ENCODE data around the gene SLC9A9.

Gene SLC9A9

GRCh38 chr3:143771939-143772338, 76.3 kb downstream of the SLC9A9 start:
- Histone ChIP-seq H2AFZ (ENCODE audit: low read depth, low read length) (no peak overlapping the region), H3K9ac (ENCODE audit: low read depth, low read length) (no peak overlapping the region), H3K79me2 (ENCODE audit: insufficient read depth, low read length) (no peaks in the 10 kb centered on the region), H3K27me3 (ENCODE audit: insufficient read depth, low read length, poor library complexity) (peaks cover 5% of the 10 kb centered on the region), H3K4me2 (ENCODE audit: insufficient read depth, low read length) (no peak overlapping the region), H3K27ac (ENCODE audit: low read length) (no peak overlapping the region), H4K20me1 (ENCODE audit: insufficient read depth, low read length) (no peaks in the 10 kb centered on the region), H3K9me3 (ENCODE audit: insufficient read depth, low read length, severe bottlenecking) (no peaks in the 10 kb centered on the region), H3K4me1 (ENCODE audit: insufficient read depth, low read length) (peaks cover 10% of the 10 kb centered on the region), H3K36me3 (ENCODE audit: insufficient read depth, low read length) (no peaks in the 10 kb centered on the region), H3K4me3 (ENCODE audit: low read depth in 1 of 2, low read length in 2 of 2) (no peak overlapping the region)
- no peak for DNase-seq
- TF ChIP-seq CTCF (IDR thresholded peaks at IDR 0.05; ENCODE audit: borderline replicate concordance, extremely low read depth, low read length, poor library complexity, severe bottlenecking) (no peak), EZH2 (IDR thresholded peaks at IDR 0.05; ENCODE audit: borderline replicate concordance, low read depth, low read length, severe bottlenecking) (no peak)
- no peak for ATAC-seq (ENCODE audit: insufficient read depth, low read depth)

GRCh38 chr3:143771258-143771657, 77.0 kb downstream of the SLC9A9 start:
- no peak for ATAC-seq (ENCODE audit: insufficient read depth, low read depth)
- Histone ChIP-seq H3K9me3 (ENCODE audit: insufficient read depth, low read length, severe bottlenecking) (no peaks in the 10 kb centered on the region), H3K9ac (ENCODE audit: low read depth, low read length) (no peak overlapping the region), H3K27ac (ENCODE audit: low read length) (no peak overlapping the region), H3K36me3 (ENCODE audit: insufficient read depth, low read length) (no peaks in the 10 kb centered on the region), H3K27me3 (ENCODE audit: insufficient read depth, low read length, poor library complexity) (peaks cover 5% of the 10 kb centered on the region), H4K20me1 (ENCODE audit: insufficient read depth, low read length) (no peaks in the 10 kb centered on the region), H3K4me2 (ENCODE audit: insufficient read depth, low read length) (no peak overlapping the region), H3K79me2 (ENCODE audit: insufficient read depth, low read length) (no peaks in the 10 kb centered on the region), H3K4me3 (ENCODE audit: low read depth in 1 of 2, low read length in 2 of 2) (no peak overlapping the region), H3K4me1 (ENCODE audit: insufficient read depth, low read length) (peaks cover 10% of the 10 kb centered on the region), H2AFZ (ENCODE audit: low read depth, low read length) (no peak overlapping the region)
- DNase-seq, result no peak
- TF ChIP-seq CTCF (IDR thresholded peaks at IDR 0.05; ENCODE audit: borderline replicate concordance, extremely low read depth, low read length, poor library complexity, severe bottlenecking), result no peak
- TF ChIP-seq EZH2 (IDR thresholded peaks at IDR 0.05; ENCODE audit: borderline replicate concordance, low read depth, low read length, severe bottlenecking), result no peak

GRCh38 chr3:143770391-143770790, 77.9 kb downstream of the SLC9A9 start:
- no peaks in the 10 kb centered on the region for H4K20me1 ChIP-seq (ENCODE audit: insufficient read depth, low read length)
- H3K4me1 ChIP-seq (ENCODE audit: insufficient read depth, low read length), result peaks cover 6% of the 10 kb centered on the region
- no peaks in the 10 kb centered on the region for H3K79me2 ChIP-seq (ENCODE audit: insufficient read depth, low read length)
- H3K27me3 ChIP-seq (ENCODE audit: insufficient read depth, low read length, poor library complexity), result no peaks in the 10 kb centered on the region
- ATAC-seq (ENCODE audit: insufficient read depth, low read depth) (no peak), DNase-seq (no peak)
- TF ChIP-seq EZH2 (IDR thresholded peaks at IDR 0.05; ENCODE audit: borderline replicate concordance, low read depth, low read length, severe bottlenecking) (no peak), CTCF (IDR thresholded peaks at IDR 0.05; ENCODE audit: borderline replicate concordance, extremely low read depth, low read length, poor library complexity, severe bottlenecking) (no peak)
- no peaks in the 10 kb centered on the region for H3K9me3 ChIP-seq (ENCODE audit: insufficient read depth, low read length, severe bottlenecking)
- H3K36me3 ChIP-seq (ENCODE audit: insufficient read depth, low read length), result no peaks in the 10 kb centered on the region
- H3K4me2 ChIP-seq (ENCODE audit: insufficient read depth, low read length), result no peak overlapping the region
- no peak overlapping the region for H3K4me3 ChIP-seq (ENCODE audit: low read depth in 1 of 2, low read length in 2 of 2)
- no peak overlapping the region for H3K27ac ChIP-seq (ENCODE audit: low read length)
- H3K9ac ChIP-seq (ENCODE audit: low read depth, low read length), result no peak overlapping the region
- H2AFZ ChIP-seq (ENCODE audit: low read depth, low read length), result no peak overlapping the region

- H3K4me2 ChIP-seq (ENCODE audit: insufficient read depth, low read length), result no peak overlapping the region
- H3K4me3 ChIP-seq (ENCODE audit: low read depth in 1 of 2, low read length in 2 of 2), result no peak overlapping the region
- no peaks in the 10 kb centered on the region for H4K20me1 ChIP-seq (ENCODE audit: insufficient read depth, low read length)
- H3K36me3 ChIP-seq (ENCODE audit: insufficient read depth, low read length), result no peaks in the 10 kb centered on the region
- no peak overlapping the region for H2AFZ ChIP-seq (ENCODE audit: low read depth, low read length)
- TF ChIP-seq CTCF (IDR thresholded peaks at IDR 0.05; ENCODE audit: borderline replicate concordance, extremely low read depth, low read length, poor library complexity, severe bottlenecking), result no peak
- TF ChIP-seq EZH2 (IDR thresholded peaks at IDR 0.05; ENCODE audit: borderline replicate concordance, low read depth, low read length, severe bottlenecking), result no peak
- H3K9me3 ChIP-seq (ENCODE audit: insufficient read depth, low read length, severe bottlenecking), result no peaks in the 10 kb centered on the region
- H3K9ac ChIP-seq (ENCODE audit: low read depth, low read length), result no peak overlapping the region
- no peak overlapping the region for H3K27ac ChIP-seq (ENCODE audit: low read length)
- DNase-seq, result no peak
- peaks cover 6% of the 10 kb centered on the region for H3K4me1 ChIP-seq (ENCODE audit: insufficient read depth, low read length)
- no peak for ATAC-seq (ENCODE audit: insufficient read depth, low read depth)
- H3K27me3 ChIP-seq (ENCODE audit: insufficient read depth, low read length, poor library complexity), result no peaks in the 10 kb centered on the region
- H3K79me2 ChIP-seq (ENCODE audit: insufficient read depth, low read length), result no peaks in the 10 kb centered on the region
Measured at GRCh38 chr3:143769616-143770015, 78.7 kb downstream of the SLC9A9 start.

Data from DND-41 (cell line).